Upper lobe of left lung (tissue), 6 donors: ENCODE measurements around the gene SAMD4A. TPM values are rescaled to one million over a fixed set of nuclear protein-coding genes. Genes with fewer than 3 reads are reported as not detected.

Experiments
- ATAC-seq, 2 donors: fragments of 200-7000 bp; cut with Tn5 transposase; one replicate each; pipeline ENCODE4 v1.9.1; 2022; ENCODE audit warnings: mild to moderate bottlenecking in 2 of 2, moderate library complexity in 2 of 2; ENCODE audit not compliant: low FRiP score in 2 of 2
- DNase-seq, 2 donors: peaks; one replicate each; pipeline ENCODE4 v3.0.0-alpha.2; 2019 to 2020
- H3K27ac ChIP-seq, 4 donors: fragments of 200-600 bp; sonication (generic); one replicate each; pipeline ENCODE4 v1.5.1; 2016 to 2019
- H3K27me3 ChIP-seq, 4 donors: fragments of 200-600 bp; sonication (generic); one replicate each; pipeline ENCODE4 v1.5.1; 2017 to 2019
- H3K36me3 ChIP-seq, 4 donors: fragments of 200-600 bp; sonication (generic); one replicate each; pipeline ENCODE4 v1.5.1; 2016 to 2019
- H3K4me1 ChIP-seq, 4 donors: fragments of 200-600 bp; sonication (generic); one replicate each; pipeline ENCODE4 v1.5.1; 2018 to 2019
- H3K4me3 ChIP-seq, 4 donors: fragments of 200-600 bp; sonication (generic); one replicate each; pipeline ENCODE4 v1.5.1; 2017 to 2019; ENCODE audit warnings: mild to moderate bottlenecking in 2 of 4, moderate library complexity in 1 of 4
- H3K9me3 ChIP-seq, 4 donors: fragments of 200-600 bp; sonication (generic); one replicate each; pipeline ENCODE4 v1.5.1; 2018 to 2019
- EP300 ChIP-seq, 4 donors: sonication (generic); formaldehyde crosslinking; IDR thresholded peaks; one replicate each; pipeline ENCODE4 v1.5.1; 2017; ENCODE audit warnings: antibody characterized with exemption in 4 of 4, control low read depth in 2 of 4
- POLR2A ChIP-seq, 4 donors: fragments of 450-650 bp; IDR thresholded peaks; one replicate each; pipeline ENCODE4 v1.5.1; 2016 to 2017; ENCODE audit warnings: antibody characterized with exemption in 4 of 4, mild to moderate bottlenecking in 2 of 4
- POLR2AphosphoS5 ChIP-seq, 2 donors: sonication (generic); formaldehyde crosslinking; IDR thresholded peaks; one replicate each; pipeline ENCODE4 v1.5.1; 2017; ENCODE audit warnings: antibody characterized with exemption in 2 of 2
- WGBS, 2 donors: methylation state at CpG; one replicate each; pipeline ENCODE4 v1.1.5; 2017 to 2018; 5-methylcytosine and 5-hydroxymethylcytosine counted together
- total RNA-seq, 6 donors: library from RNA; depleted of rRNA in 4 of 6; stranded (reverse); fragments of >200 nt in 4 of 6; gene quantifications; one replicate each; pipeline versions ENCODE4 v1.1.0 to v1.2.1, GENCODE V29; 2016 to 2021
- TF ChIP-seq, protein P1 (sequence below), 6 experiments: fragments of 450-650 bp in 4 of 6; fragments of 200-600 bp in 2 of 6; sonication (generic) in 2 of 6; IDR thresholded peaks; one replicate each; pipeline ENCODE4 v1.5.1; 2016 to 2019; ENCODE audit warnings: antibody characterized with exemption in 6 of 6
- donor health status: DM: no; HTN: no; CAD: no; lungs with moderate emphysema.
- donor health status: DM: no; HTN: yes; CAD: no; lungs with severe emphysema.

The SAMD4A gene
- total RNA-seq, 6 donors from 2014 or later, result 26.0 to 68.3 (median 37.0) TPM

DNA sequence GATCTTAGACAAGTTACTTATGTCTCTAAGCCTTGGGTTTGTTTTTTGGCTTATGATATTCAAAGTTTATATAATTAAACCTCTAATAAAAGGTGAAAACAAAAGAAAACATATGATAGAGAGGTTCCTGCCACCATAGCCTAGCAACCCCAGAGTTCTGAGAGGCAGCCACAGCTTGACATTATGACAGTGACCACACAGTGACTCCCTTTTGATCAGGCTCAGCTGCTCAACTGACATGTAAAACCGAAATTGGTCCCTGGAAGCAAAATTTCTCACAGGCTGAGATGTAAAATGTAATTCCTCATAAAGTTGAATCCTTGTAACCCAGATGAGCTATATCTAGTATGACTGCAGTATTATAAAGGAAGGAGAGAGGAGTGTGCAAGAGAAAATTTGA is 227.2 kb downstream of the SAMD4A start:
- H3K27ac ChIP-seq, result no peak overlapping the region
- WGBS, 2 donors, result 56 to 73% methylated on average over 1 of the region's 1 CpG
- H3K27me3 ChIP-seq, result no peaks in the 10 kb centered on the region
- H3K4me3 ChIP-seq, result no peak overlapping the region
- H3K4me1 ChIP-seq, result no peaks in the 10 kb centered on the region
- H3K9me3 ChIP-seq, result peaks cover 0 to 8% (median 4%) of the 10 kb centered on the region in 4 donors
- TF ChIP-seq EP300 (IDR thresholded peaks at IDR 0.05) (no peak), POLR2A (IDR thresholded peaks at IDR 0.05) (no peak), POLR2AphosphoS5 (IDR thresholded peaks at IDR 0.05) (no peak)
- TF ChIP-seq, protein P1, sequence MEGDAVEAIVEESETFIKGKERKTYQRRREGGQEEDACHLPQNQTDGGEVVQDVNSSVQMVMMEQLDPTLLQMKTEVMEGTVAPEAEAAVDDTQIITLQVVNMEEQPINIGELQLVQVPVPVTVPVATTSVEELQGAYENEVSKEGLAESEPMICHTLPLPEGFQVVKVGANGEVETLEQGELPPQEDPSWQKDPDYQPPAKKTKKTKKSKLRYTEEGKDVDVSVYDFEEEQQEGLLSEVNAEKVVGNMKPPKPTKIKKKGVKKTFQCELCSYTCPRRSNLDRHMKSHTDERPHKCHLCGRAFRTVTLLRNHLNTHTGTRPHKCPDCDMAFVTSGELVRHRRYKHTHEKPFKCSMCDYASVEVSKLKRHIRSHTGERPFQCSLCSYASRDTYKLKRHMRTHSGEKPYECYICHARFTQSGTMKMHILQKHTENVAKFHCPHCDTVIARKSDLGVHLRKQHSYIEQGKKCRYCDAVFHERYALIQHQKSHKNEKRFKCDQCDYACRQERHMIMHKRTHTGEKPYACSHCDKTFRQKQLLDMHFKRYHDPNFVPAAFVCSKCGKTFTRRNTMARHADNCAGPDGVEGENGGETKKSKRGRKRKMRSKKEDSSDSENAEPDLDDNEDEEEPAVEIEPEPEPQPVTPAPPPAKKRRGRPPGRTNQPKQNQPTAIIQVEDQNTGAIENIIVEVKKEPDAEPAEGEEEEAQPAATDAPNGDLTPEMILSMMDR (IDR thresholded peaks at IDR 0.05), result no peak
- DNase-seq (no peak), ATAC-seq (no peak)
- peaks cover 0 to 23% (median 10%) of the 10 kb centered on the region in 4 donors for H3K36me3 ChIP-seq

DNA sequence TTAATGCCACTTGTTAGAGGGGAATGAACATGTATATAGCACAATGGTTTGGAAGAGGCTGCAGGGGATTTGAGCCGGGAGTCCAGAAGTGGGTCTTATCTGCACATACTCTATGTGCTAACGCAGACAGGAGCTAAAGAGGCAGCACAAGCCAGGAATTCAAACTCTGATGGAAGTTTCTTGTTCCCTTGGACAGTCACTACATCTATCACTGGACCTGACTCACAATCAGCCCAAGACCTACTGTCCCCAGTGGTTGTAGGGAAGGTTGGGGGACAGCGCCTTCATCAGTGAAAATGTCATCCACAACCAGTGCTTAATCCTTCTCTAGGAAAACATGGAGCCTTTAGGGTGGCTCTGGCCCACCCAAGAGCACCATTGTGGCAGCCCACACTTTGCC is 227.9 kb downstream of the SAMD4A start:
- Histone ChIP-seq H3K4me1 (no peaks in the 10 kb centered on the region), H3K27ac (no peak overlapping the region), H3K27me3 (no peaks in the 10 kb centered on the region), H3K9me3 (peaks cover 0 to 8% (median 4%) of the 10 kb centered on the region in 4 donors), H3K4me3 (no peak overlapping the region), H3K36me3 (peaks cover 0 to 17% (median 4%) of the 10 kb centered on the region in 4 donors)
- 84 to 91% methylated on average over 3 of the region's 3 CpGs for WGBS, 2 donors
- ATAC-seq (no peak), DNase-seq (no peak)
- TF ChIP-seq, protein P1 (IDR thresholded peaks at IDR 0.05), result no peak
- TF ChIP-seq POLR2A (IDR thresholded peaks at IDR 0.05) (no peak), POLR2AphosphoS5 (IDR thresholded peaks at IDR 0.05) (no peak), EP300 (IDR thresholded peaks at IDR 0.05) (no peak)

DNA sequence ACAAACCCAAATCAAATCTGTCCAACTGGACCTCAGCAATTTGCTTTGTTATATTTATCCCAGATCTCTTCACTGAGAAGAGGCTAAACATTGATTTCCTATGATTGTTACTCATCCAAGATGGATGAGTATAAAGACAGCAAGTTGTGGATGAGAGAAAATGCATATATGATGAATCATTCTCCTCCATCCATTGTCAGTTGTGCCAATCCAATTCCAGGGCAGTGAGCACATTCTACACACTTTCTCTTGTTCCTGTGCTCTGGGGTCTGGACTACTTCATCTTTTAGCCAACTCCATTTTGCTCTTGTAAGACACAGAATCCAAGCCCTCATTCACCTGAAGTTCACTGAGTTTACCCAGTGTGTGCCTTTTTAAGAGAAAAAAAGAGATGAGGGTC is 230.0 kb downstream of the SAMD4A start:
- ATAC-seq (no peak), DNase-seq (no peak)
- Histone ChIP-seq H3K36me3 (no peaks in the 10 kb centered on the region), H3K27ac (no peak overlapping the region), H3K27me3 (no peaks in the 10 kb centered on the region), H3K4me3 (no peak overlapping the region), H3K9me3 (peaks cover 0 to 8% (median 4%) of the 10 kb centered on the region in 4 donors), H3K4me1 (no peaks in the 10 kb centered on the region)
- no peak for TF ChIP-seq EP300 (IDR thresholded peaks at IDR 0.05)
- no peak for TF ChIP-seq POLR2AphosphoS5 (IDR thresholded peaks at IDR 0.05)
- no peak for TF ChIP-seq POLR2A (IDR thresholded peaks at IDR 0.05)
- TF ChIP-seq, protein P1 (IDR thresholded peaks at IDR 0.05), result no peak

DNA sequence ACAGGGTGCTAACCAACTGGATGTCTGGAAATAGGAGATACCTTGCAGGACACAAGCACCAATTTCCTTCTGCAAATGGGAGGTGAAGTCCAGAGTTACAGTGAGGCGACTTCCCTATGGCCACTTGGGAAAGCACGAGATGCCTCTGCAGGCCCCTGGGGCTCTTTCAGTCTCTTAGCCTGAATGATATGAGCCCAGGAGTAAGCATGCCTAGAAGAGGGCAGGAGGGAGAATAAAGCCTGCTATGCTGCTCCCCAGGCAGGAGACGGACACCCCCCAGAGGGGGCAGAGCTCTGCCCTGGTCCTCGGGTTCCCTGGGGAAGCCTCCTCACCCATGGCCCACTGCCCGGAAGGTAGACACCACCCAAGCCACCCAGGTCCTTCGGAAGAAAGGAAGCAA is 230.6 kb downstream of the SAMD4A start:
- Histone ChIP-seq H3K4me1 (no peaks in the 10 kb centered on the region), H3K27me3 (no peaks in the 10 kb centered on the region), H3K36me3 (no peaks in the 10 kb centered on the region), H3K9me3 (peaks cover 0 to 8% (median 4%) of the 10 kb centered on the region in 4 donors), H3K4me3 (no peak overlapping the region), H3K27ac (no peak overlapping the region)
- DNase-seq, result no peak
- ATAC-seq, result peak in 1 of 2 donors; percentile 27
- no peak for TF ChIP-seq EP300 (IDR thresholded peaks at IDR 0.05)
- no peak for TF ChIP-seq POLR2AphosphoS5 (IDR thresholded peaks at IDR 0.05)
- TF ChIP-seq, protein P1 (IDR thresholded peaks at IDR 0.05), result no peak
- no peak for TF ChIP-seq POLR2A (IDR thresholded peaks at IDR 0.05)
- WGBS, 2 donors, result 83 to 92% methylated on average over 5 to 6 of the region's 6 CpGs

DNA sequence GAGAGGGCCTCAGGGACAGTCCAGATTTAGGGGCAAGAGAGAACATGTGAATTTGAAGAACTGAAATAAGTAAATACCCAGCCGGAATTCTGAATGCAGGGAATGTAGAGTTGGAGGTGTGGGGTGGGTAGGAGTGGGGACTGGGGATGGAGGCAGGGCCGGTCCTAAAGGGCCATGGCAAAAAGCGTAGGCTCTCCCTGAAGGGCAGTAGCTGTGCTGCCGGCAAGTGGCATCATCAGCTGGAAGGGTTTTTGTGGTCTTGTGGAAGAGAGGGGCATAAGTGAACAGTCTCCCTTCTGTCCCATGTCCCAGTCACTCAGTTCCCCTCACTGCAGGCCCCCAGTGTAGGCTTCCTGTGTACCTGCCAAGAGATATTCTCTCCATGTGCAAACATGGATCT is 231.1 kb downstream of the SAMD4A start:
- Histone ChIP-seq H3K36me3 (no peaks in the 10 kb centered on the region), H3K4me1 (no peaks in the 10 kb centered on the region), H3K27me3 (no peaks in the 10 kb centered on the region), H3K27ac (no peak overlapping the region), H3K9me3 (peaks cover 0 to 8% (median 4%) of the 10 kb centered on the region in 4 donors), H3K4me3 (no peak overlapping the region)
- 59 to 67% methylated on average over 4 of the region's 4 CpGs for WGBS, 2 donors
- TF ChIP-seq POLR2AphosphoS5 (IDR thresholded peaks at IDR 0.05), result no peak
- TF ChIP-seq EP300 (IDR thresholded peaks at IDR 0.05), result no peak
- TF ChIP-seq POLR2A (IDR thresholded peaks at IDR 0.05), result no peak
- TF ChIP-seq, protein P1 (IDR thresholded peaks at IDR 0.05), result no peak
- DNase-seq (no peak), ATAC-seq (no peak)
